HG02943 (cell line): ENCODE results near the gene OSBP2.
"Not testable (repeated sequence)": the region's sequence is repeated elsewhere in the genome, so short reads cannot be mapped to it uniquely, and the experiment has no call there.

Source experiments
- ATAC-seq: cut with Tn5 transposase; IDR thresholded peaks from one replicate; pipeline ENCODE4 v1.9.1; 2021; ENCODE audit warnings: mild to moderate bottlenecking, low read depth, moderate library complexity; ENCODE audit not compliant: unreplicated experiment

Gene OSBP2

DNA sequence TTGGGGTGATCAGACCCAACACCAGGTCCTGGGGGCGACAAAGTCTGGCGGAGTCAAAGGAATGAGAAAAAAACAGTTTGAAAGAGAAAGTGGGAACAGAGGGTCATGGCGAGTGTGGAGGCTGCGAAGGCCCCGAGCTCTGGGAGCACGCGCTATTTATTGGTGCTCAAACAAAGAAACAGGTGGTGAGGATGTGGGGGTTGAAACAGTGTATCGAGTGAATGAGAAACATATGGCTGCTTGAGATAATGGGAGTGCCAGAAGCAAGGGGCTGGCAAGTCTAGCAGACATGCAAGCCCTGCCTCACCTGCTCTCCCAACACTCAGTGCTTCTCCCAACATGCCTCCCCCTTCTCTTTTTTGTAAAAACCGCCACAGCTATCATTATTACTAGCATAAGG, 19.2 kb upstream of the OSBP2 start:
- no peak for ATAC-seq

GRCh38 chr22:30676565-30676964, 18.1 kb upstream of the OSBP2 start:
- ATAC-seq: not testable (repeated sequence)

DNA sequence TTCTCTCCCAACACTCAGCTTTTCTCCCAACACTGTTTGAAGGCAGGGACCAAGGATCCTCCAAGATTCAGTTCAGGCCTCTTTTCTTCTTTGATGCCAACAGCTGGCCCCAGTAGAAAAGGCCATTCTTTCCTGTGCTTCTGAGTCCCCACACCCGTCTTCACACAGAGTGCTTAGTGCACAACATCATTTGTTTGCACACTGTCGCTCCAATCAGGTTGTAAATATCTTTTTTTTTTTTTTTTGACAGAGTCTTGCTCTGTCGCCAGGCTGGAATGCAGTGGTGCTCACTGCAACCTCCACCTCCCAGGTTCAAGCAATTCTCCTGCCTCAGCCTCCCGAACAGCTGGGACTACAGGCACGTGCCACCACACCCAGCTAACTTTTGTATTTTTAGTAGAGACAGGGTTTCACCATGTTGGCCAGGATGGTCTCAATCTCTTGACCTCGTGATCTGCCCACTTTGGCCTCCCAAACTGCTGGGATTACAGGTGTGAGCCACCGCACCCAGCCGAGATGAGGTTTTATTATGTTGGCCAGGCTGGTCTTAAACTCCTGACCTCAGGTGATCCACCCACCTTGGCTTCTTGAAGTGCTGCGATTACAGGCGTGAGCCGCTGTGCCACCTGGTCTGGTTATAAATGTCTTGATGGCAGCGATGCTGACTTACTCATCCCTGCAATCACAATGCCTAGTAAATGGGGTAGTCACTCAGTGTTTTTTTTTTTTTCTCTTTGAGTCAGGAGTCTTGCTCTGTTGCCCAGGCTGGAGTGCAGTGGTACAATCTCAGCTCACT, 14.6 kb upstream of the OSBP2 start:
- not testable (repeated sequence) for ATAC-seq

GRCh38 chr22:30680991-30681770, 13.5 kb upstream of the OSBP2 start:
- ATAC-seq: no peak

DNA sequence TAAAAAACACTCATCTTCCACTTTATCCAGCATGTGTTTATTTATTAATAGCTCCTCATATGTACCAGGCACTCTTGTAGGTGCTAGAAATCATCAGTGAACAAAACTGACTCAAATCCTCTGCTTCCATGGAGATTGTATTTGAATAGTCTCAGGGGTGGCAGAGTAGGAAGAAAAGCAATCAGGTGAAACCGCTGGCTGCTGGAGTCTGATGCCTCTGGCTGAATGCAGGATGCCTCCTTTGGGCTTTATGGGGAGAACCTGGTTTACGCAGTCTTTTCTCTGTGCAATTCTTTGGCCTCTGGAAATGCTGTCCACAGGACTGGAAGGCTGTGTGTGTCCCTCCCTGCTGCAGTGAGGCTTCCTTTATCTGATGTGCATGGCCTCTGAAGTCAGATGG, 12.8 kb upstream of the OSBP2 start:
- no peak for ATAC-seq

GRCh38 chr22:30685178-30685577, 9.5 kb upstream of the OSBP2 start:
- no peak for ATAC-seq

GRCh38 chr22:30687358-30687757, 7.3 kb upstream of the OSBP2 start:
- ATAC-seq: no peak

DNA sequence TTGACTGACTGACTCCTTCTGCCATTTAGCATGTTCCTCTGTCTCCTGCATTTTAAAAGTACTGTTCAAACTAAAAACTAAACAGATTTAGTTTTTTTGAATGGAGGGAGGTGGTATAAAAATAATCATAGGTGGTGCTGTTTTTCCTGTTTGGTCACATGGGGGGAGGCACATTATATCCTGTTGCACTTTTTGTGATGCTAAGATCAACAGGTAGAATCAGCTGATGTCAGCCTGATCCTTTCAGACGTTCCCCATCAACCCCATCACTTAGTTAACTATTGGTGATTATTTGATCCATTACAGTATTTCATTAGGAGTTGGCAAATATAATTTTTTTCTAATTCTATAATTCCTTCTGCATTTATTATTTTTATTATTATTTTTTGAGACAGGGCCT, 5.1 kb upstream of the OSBP2 start:
- no peak for ATAC-seq

GRCh38 chr22:30691204-30691603, 3.5 kb upstream of the OSBP2 start:
- ATAC-seq: no peak

DNA sequence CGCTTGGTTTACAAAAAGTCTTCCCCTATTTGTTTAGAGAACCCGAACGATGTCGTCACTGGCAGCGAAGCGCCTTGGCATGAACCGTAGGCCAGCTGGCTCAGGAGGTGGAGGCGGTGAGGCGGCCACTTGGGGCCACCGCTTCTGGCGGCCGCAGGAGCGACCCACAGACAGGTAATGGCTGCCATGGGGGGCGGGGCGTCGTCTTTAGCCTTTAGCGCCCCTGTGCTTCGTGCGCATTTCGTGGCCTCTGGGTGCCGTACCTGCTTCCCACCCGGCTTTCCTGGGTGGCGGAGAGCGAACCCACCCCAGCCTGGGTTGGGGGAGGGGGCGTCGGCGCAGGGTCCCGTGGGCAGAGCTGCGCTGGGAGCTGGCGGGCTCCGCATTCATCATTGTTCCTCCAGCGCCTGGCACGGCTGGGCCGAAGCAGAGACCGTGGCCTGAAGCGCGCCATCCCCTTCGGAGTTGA, 469 bp upstream of the OSBP2 start:
- ATAC-seq: no peak

GRCh38 chr22:30695351-30695851, 727 bp downstream of the OSBP2 start:
- no peak for ATAC-seq

GRCh38 chr22:30695871-30696655, 1.4 kb downstream of the OSBP2 start:
- ATAC-seq: no peak

GRCh38 chr22:30697975-30698374, 3.3 kb downstream of the OSBP2 start:
- no peak for ATAC-seq

DNA sequence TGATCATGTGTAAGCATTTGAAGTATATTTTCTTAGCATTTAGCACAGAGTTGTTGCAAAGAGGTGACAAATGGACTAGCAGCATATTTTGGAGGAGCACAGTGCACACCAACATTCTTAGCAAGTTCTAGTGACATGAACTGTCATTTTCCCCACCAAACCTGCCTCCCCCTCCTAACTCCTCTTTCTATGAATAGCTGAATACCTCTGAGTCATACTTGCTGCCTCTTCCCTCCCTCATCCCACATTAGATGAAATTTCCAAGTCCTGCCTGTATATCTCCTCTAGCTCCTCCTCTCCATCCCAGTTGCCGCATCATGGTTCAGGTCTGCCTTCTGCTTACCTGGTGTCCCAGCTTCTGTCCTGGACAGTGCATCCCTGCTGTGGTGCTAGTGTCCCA, 7.2 kb downstream of the OSBP2 start:
- no peak for ATAC-seq

DNA sequence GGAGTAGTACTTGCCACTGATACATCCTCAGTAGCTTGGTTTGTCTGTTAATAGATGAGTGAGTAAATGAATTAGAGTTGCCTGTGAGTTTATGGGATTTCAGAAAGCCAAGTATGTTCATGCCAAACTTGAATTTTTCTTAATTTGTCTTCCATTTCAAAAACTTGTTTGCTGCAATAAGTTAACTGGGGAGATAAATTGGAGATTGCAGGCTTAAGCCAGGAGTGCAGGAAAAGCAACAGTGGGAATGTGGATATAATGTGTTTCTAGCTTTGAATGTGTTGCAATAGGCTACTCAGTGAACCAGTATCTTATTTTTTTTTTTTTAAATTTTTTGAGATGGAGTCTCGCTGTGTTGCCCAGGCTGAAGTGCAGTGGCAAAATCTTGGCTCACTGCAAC, 8.2 kb downstream of the OSBP2 start:
- no peak for ATAC-seq

GRCh38 chr22:30704978-30705377, 10.3 kb downstream of the OSBP2 start:
- no peak for ATAC-seq

GRCh38 chr22:30705710-30706651, 11.3 kb downstream of the OSBP2 start:
- ATAC-seq: peak; percentile 54

- ATAC-seq: not testable (repeated sequence)
Observed at GRCh38 chr22:30709980-30710379, 15.3 kb downstream of the OSBP2 start.

- no peak for ATAC-seq
Observed at GRCh38 chr22:30712094-30712493, 17.4 kb downstream of the OSBP2 start.

DNA sequence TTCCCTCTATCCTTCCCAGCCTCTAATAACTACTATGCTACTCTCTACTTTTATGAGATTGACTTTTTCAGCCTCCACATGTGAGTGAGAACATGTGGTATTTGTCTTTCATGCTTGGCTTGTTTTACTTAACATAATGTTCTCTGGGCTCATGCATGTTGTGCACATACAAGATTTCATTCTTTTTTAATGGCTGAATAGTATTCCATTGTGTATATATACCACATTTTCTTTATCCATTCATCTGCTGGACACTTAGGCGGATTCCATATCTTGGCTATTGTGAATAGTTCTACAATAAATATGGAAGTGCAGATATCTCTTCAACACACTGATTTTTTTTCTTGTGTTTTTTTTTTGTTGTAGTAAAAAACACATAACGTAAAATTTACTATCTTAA, 19.4 kb downstream of the OSBP2 start:
- ATAC-seq: no peak
